ENCODE data around the gene PRKCE. TPM values are rescaled to one million over a fixed set of nuclear protein-coding genes. Genes with fewer than 3 reads are reported as not detected.
"Not testable (repeated sequence)": the region's sequence is repeated elsewhere in the genome, so short reads cannot be mapped to it uniquely, and the experiment has no call there.

Gene PRKCE
- total and polyA plus RNA-seq, 2 donors: 3.2 to 3.3 TPM

DNA sequence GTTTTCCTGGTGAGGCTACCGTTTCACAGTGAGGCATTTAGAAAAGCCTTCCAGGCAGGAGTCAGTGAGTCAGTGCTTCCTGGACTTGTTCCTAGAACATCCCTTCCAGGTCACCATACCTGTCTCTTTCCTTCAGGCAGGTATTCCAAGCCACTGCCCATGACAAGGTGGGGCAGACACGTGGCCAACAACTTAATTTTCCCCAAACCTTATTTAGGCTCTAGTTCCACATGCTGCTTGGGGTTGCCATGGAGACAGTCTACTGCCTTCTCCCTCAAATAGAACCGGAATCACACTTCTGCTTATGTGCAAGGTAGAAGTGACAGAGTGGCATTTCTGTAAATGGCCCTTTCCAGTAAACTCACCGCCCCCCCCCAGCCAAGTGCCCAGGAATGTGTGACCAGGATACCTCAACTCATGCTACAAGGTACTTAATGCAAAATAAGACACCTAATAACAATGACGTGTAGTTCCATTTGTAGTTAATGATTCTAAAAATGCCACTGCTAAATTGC is 258.3 kb downstream of the PRKCE start:
- Histone ChIP-seq H3K36me3 (ENCODE audit: control insufficient read depth in 2 of 2, insufficient read depth in 2 of 2, low read length in 1 of 2) (no peaks in the 10 kb centered on the region), H3K9me3 (ENCODE audit: control insufficient read depth in 2 of 2, insufficient read depth in 1 of 2, low read length in 1 of 2) (no peaks in the 10 kb centered on the region), H3K4me3 (ENCODE audit: low read length in 2 of 2) (no peak overlapping the region), H3K27ac (ENCODE audit: low read depth in 1 of 2, low read length in 1 of 2) (peak overlapping the region in 1 of 2 donors; percentile 21), H3K27me3 (ENCODE audit: control insufficient read depth in 2 of 2, insufficient read depth in 1 of 2, low read length in 1 of 2) (no peaks in the 10 kb centered on the region), H3K4me1 (ENCODE audit: control insufficient read depth in 2 of 2, insufficient read depth in 2 of 2, low read length in 2 of 2) (peaks cover 5 to 27% of the 10 kb centered on the region in 2 donors)
- WGBS: 37% methylated on average over 5 of the region's 5 CpGs
- peak in 1 of 9 donors; percentile 39 for DNase-seq (ENCODE audit: low read depth in 6 of 9, low spot score in 9 of 9)

DNA sequence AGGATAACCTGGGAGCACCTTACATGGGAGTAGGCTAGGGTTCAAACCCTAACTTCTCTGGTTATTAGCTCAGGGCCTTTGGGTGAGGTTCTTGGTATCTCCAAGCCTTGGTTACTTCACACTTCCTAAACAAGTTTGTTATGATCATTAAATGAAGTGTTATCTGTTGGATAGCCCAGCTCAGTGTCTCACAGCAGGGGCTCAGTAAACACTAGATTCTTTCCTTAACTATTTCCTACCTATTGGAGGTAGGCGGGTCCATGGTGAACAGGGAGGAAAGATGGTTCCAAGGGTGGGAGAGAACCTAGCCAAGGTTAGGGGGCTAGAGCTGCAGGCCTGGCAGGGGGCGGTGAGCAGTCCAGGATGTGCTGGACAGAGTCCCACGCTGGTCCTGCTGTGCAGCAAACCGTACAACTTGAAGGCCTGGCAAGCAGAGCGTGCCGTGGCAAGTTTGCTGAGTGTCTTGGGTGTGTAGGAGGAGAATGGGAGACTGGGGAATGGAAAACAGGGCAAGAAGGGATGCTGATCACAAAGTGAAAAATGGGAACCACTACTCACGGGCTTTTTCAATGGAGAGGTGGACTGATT is 259.1 kb downstream of the PRKCE start:
- 89% methylated on average over 7 of the region's 7 CpGs for WGBS
- Histone ChIP-seq H3K27me3 (ENCODE audit: control insufficient read depth in 2 of 2, insufficient read depth in 1 of 2, low read length in 1 of 2) (no peaks in the 10 kb centered on the region), H3K9me3 (ENCODE audit: control insufficient read depth in 2 of 2, insufficient read depth in 1 of 2, low read length in 1 of 2) (no peaks in the 10 kb centered on the region), H3K4me3 (ENCODE audit: low read length in 2 of 2) (no peak overlapping the region), H3K36me3 (ENCODE audit: control insufficient read depth in 2 of 2, insufficient read depth in 2 of 2, low read length in 1 of 2) (no peaks in the 10 kb centered on the region), H3K4me1 (ENCODE audit: control insufficient read depth in 2 of 2, insufficient read depth in 2 of 2, low read length in 2 of 2) (peaks cover 5 to 21% of the 10 kb centered on the region in 2 donors), H3K27ac (ENCODE audit: low read depth in 1 of 2, low read length in 1 of 2) (no peak overlapping the region)
- no peak for DNase-seq (ENCODE audit: low read depth in 6 of 9, low spot score in 9 of 9)

DNA sequence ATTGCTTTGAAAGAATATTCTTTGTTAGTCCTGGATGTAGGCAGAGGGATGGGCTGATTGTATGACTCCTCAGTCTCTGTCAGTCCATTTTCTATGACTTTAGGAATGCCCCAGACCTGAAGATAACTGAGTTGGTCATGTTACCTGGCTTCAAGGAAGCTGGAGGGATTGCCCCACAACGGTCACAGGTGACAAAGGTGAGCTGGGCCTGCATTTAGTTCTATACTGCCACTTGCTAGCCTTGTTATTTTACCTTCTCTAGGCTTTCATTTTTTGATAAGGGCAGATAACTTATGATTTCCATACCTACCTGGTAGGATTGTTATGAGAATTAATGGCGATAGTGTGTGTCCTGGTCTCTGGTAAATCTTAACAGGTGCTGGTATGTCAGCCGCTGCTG is 260.1 kb downstream of the PRKCE start:
- WGBS: 98% methylated on average over 3 of the region's 3 CpGs
- Histone ChIP-seq H3K27me3 (ENCODE audit: control insufficient read depth in 2 of 2, insufficient read depth in 1 of 2, low read length in 1 of 2) (no peaks in the 10 kb centered on the region), H3K36me3 (ENCODE audit: control insufficient read depth in 2 of 2, insufficient read depth in 2 of 2, low read length in 1 of 2) (no peaks in the 10 kb centered on the region), H3K4me1 (ENCODE audit: control insufficient read depth in 2 of 2, insufficient read depth in 2 of 2, low read length in 2 of 2) (peaks cover 0 to 11% of the 10 kb centered on the region in 2 donors), H3K9me3 (ENCODE audit: control insufficient read depth in 2 of 2, insufficient read depth in 1 of 2, low read length in 1 of 2) (no peaks in the 10 kb centered on the region), H3K27ac (ENCODE audit: low read depth in 1 of 2, low read length in 1 of 2) (no peak overlapping the region), H3K4me3 (ENCODE audit: low read length in 2 of 2) (no peak overlapping the region)
- no peak for DNase-seq (ENCODE audit: low read depth in 6 of 9, low spot score in 9 of 9)

DNA sequence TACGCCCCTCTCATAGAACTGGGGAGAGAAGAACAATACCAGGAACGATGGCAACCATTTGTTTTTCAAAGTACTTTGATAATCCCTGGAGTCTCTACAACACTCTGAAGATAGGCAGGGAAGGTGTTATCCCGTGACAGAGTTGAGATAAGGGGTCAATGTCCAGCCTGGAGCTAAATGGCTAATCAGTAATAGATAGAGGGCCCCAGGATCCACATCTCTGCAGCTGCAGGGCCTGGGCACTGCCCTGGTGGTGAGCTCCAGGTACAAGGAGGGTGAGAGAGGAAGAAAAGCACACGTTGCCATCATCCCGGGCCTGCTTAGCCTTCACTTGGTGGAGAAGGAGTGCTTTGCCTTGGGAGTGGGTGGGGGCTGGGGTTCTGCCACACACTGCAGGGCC is 260.6 kb downstream of the PRKCE start:
- Histone ChIP-seq H3K27ac (ENCODE audit: low read depth in 1 of 2, low read length in 1 of 2) (no peak overlapping the region), H3K4me1 (ENCODE audit: control insufficient read depth in 2 of 2, insufficient read depth in 2 of 2, low read length in 2 of 2) (peaks cover 0 to 6% of the 10 kb centered on the region in 2 donors), H3K36me3 (ENCODE audit: control insufficient read depth in 2 of 2, insufficient read depth in 2 of 2, low read length in 1 of 2) (no peaks in the 10 kb centered on the region), H3K4me3 (ENCODE audit: low read length in 2 of 2) (no peak overlapping the region), H3K27me3 (ENCODE audit: control insufficient read depth in 2 of 2, insufficient read depth in 1 of 2, low read length in 1 of 2) (no peaks in the 10 kb centered on the region), H3K9me3 (ENCODE audit: control insufficient read depth in 2 of 2, insufficient read depth in 1 of 2, low read length in 1 of 2) (no peaks in the 10 kb centered on the region)
- DNase-seq (ENCODE audit: low read depth in 6 of 9, low spot score in 9 of 9): no peak
- 97% methylated on average over 5 of the region's 5 CpGs for WGBS

DNA sequence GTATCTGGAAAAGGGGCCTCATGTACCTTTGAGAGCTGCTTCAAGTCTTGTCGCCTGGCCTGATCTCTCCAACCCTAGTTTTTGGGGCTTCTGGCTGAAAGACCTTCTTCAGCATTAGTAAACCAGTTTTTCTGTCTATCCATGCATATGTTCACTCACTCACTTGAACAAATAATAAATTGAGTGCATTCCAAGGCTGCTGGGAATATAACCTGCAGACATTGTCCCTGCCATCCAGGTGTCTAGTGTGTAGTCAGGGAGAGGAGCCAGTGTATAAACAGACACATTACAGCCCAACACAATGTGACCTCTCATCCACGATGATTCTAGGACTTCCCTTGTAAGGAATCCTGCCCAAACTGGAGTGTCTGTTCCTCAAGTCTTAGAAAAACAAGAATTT is 262.1 kb downstream of the PRKCE start:
- no peak overlapping the region for H3K27ac ChIP-seq (ENCODE audit: low read depth in 1 of 2, low read length in 1 of 2)

DNA sequence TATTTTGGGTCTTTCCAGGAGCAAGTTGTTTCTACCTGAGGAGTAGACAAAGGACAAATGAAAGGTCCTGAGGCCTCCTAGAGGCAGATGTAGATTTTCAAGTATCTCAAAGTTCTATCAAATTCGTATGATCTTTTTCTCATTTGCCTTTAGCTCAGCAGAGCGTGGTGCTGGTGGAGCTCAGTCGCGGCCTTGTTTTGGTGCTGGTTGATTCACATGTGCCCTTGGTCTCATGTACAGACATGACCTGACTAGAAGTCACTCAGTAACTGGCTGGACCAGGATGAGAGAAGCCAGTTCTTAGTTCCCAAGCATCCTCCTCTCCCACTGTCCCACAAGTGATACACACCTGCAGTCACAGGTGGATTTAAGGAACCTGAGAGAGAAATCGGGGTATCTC is 264.0 kb downstream of the PRKCE start:
- no peak overlapping the region for H3K27ac ChIP-seq (ENCODE audit: low read depth in 1 of 2, low read length in 1 of 2)
- no peak for DNase-seq (ENCODE audit: low read depth in 6 of 9, low spot score in 9 of 9)
- H3K4me1 ChIP-seq (ENCODE audit: control insufficient read depth in 2 of 2, insufficient read depth in 2 of 2, low read length in 2 of 2): peaks cover 11 to 17% of the 10 kb centered on the region in 2 donors
- no peaks in the 10 kb centered on the region for H3K36me3 ChIP-seq (ENCODE audit: control insufficient read depth in 2 of 2, insufficient read depth in 2 of 2, low read length in 1 of 2)
- H3K4me3 ChIP-seq (ENCODE audit: low read length in 2 of 2): no peak overlapping the region
- H3K9me3 ChIP-seq (ENCODE audit: control insufficient read depth in 2 of 2, insufficient read depth in 1 of 2, low read length in 1 of 2): no peaks in the 10 kb centered on the region
- WGBS: 95% methylated on average over 5 of the region's 5 CpGs
- H3K27me3 ChIP-seq (ENCODE audit: control insufficient read depth in 2 of 2, insufficient read depth in 1 of 2, low read length in 1 of 2): no peaks in the 10 kb centered on the region

More for the DNA sequence above, 262.1 kb downstream of the PRKCE start:
- Histone ChIP-seq H3K36me3 (ENCODE audit: control insufficient read depth in 2 of 2, insufficient read depth in 2 of 2, low read length in 1 of 2) (no peaks in the 10 kb centered on the region), H3K9me3 (ENCODE audit: control insufficient read depth in 2 of 2, insufficient read depth in 1 of 2, low read length in 1 of 2) (no peaks in the 10 kb centered on the region), H3K27me3 (ENCODE audit: control insufficient read depth in 2 of 2, insufficient read depth in 1 of 2, low read length in 1 of 2) (no peaks in the 10 kb centered on the region), H3K4me3 (ENCODE audit: low read length in 2 of 2) (no peak overlapping the region), H3K4me1 (ENCODE audit: control insufficient read depth in 2 of 2, insufficient read depth in 2 of 2, low read length in 2 of 2) (peaks cover 0 to 6% of the 10 kb centered on the region in 2 donors)
- 96% methylated on average over 2 of the region's 2 CpGs for WGBS
- no peak for DNase-seq (ENCODE audit: low read depth in 6 of 9, low spot score in 9 of 9)

DNA sequence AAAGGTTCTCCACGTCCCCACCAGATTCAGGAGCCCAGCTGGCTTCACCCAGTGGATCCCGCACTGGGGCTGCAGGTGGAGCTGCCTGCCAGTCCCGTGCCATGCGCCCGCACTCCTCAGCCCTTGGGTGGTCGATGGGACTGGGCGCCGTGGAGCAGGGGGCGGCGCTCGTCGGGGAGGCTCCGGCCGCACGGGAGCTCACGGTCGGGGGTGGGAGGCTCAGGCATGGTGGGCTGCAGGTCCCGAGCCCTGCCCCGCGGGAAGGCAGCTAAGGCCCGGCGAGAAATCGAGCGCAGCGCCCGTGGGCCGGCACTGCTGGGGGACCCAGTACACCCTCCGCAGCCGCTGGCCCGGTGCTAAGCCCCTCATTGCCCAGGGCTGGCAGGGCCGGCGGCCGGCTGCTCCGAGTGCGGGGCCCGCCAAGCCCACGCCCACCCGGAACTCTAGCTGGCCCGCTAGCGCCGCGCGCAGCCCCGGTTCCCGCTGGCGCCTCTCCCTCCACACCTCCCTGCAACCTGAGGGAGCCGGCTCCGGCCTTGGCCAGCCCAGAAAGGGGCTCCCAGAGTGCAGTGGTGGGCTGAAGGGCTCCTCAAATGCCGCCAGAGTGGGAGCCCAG is 266.2 kb downstream of the PRKCE start:
- 98% methylated on average over 49 of the region's 49 CpGs for WGBS
- H3K9me3 ChIP-seq (ENCODE audit: control insufficient read depth in 2 of 2, insufficient read depth in 1 of 2, low read length in 1 of 2); DNase-seq (ENCODE audit: low read depth in 6 of 9, low spot score in 9 of 9); H3K27me3 ChIP-seq (ENCODE audit: control insufficient read depth in 2 of 2, insufficient read depth in 1 of 2, low read length in 1 of 2); H3K4me3 ChIP-seq (ENCODE audit: low read length in 2 of 2); H3K27ac ChIP-seq (ENCODE audit: low read depth in 1 of 2, low read length in 1 of 2); H3K36me3 ChIP-seq (ENCODE audit: control insufficient read depth in 2 of 2, insufficient read depth in 2 of 2, low read length in 1 of 2): not testable (repeated sequence)
- H3K4me1 ChIP-seq (ENCODE audit: control insufficient read depth in 2 of 2, insufficient read depth in 2 of 2, low read length in 2 of 2): peaks cover 11 to 21% of the 10 kb centered on the region in 2 donors

DNA sequence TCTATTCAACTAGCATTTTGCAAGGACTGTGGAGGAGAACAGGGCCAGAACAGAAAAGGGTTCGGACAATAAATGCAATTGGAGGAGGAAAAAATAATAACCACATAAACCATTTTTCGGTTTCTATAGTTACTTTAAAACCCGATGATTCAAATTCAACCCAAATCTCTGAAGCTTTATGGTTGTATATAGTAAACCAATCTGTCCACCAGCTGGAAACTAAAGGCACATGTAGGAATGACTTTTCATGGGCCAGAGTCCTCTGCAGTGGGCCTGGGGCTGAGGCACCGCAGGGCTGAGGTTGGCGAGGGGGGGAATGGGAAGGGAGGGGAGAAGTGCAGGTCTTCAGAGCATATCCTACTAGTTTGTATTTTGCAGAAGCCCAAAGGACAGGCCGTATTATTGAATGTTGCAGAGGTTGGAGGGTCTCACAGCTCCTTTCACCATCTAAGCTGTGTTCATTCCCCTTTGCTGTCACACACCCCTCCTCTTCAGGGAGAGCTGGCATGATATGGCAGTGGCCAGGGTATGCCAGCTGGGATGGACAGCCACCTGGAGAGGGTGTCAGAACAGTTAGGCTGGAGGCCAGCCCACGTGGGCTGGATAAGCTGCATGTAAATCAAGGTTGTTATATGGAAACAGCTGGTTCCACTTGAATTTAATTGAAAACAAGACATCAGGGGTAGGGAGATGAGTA is 267.1 kb downstream of the PRKCE start:
- no peak overlapping the region for H3K4me3 ChIP-seq (ENCODE audit: low read length in 2 of 2)
- H3K27me3 ChIP-seq (ENCODE audit: control insufficient read depth in 2 of 2, insufficient read depth in 1 of 2, low read length in 1 of 2): no peaks in the 10 kb centered on the region
- no peak overlapping the region for H3K27ac ChIP-seq (ENCODE audit: low read depth in 1 of 2, low read length in 1 of 2)
- peaks cover 11 to 21% of the 10 kb centered on the region in 2 donors for H3K4me1 ChIP-seq (ENCODE audit: control insufficient read depth in 2 of 2, insufficient read depth in 2 of 2, low read length in 2 of 2)
- DNase-seq (ENCODE audit: low read depth in 6 of 9, low spot score in 9 of 9): no peak
- H3K9me3 ChIP-seq (ENCODE audit: control insufficient read depth in 2 of 2, insufficient read depth in 1 of 2, low read length in 1 of 2): no peaks in the 10 kb centered on the region
- WGBS: 74% methylated on average over 7 of the region's 7 CpGs
- no peaks in the 10 kb centered on the region for H3K36me3 ChIP-seq (ENCODE audit: control insufficient read depth in 2 of 2, insufficient read depth in 2 of 2, low read length in 1 of 2)

DNA sequence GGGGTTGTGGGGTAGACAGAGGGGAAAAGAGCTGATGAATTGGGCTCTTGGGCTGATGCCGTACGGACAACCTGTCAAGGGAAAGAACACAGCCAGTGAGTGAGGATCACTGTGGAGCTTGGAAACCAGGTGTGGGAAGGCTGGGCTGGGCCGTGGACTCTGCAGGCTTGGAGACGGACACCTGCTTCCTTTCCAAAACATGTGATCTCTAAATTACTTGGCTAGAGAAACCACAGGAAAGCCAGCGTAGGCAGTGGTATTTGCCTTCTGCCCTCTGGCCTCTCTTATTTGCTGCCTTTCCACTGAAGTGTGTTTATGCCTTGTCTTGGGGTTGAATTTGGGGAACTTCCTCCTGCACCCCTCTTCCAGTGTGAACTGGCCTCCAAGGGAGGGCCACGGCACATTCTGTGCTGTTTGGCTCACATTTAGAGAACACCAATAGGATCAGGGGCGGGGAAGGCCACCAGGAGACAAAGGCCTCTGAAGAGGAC is 267.7 kb downstream of the PRKCE start:
- Histone ChIP-seq H3K4me3 (ENCODE audit: low read length in 2 of 2) (no peak overlapping the region), H3K9me3 (ENCODE audit: control insufficient read depth in 2 of 2, insufficient read depth in 1 of 2, low read length in 1 of 2) (no peaks in the 10 kb centered on the region), H3K27me3 (ENCODE audit: control insufficient read depth in 2 of 2, insufficient read depth in 1 of 2, low read length in 1 of 2) (no peaks in the 10 kb centered on the region), H3K4me1 (ENCODE audit: control insufficient read depth in 2 of 2, insufficient read depth in 2 of 2, low read length in 2 of 2) (peaks cover 11 to 21% of the 10 kb centered on the region in 2 donors), H3K27ac (ENCODE audit: low read depth in 1 of 2, low read length in 1 of 2) (no peak overlapping the region), H3K36me3 (ENCODE audit: control insufficient read depth in 2 of 2, insufficient read depth in 2 of 2, low read length in 1 of 2) (no peaks in the 10 kb centered on the region)
- WGBS: 23% methylated on average over 7 of the region's 7 CpGs
- peak in 1 of 9 donors; percentile 27 for DNase-seq (ENCODE audit: low read depth in 6 of 9, low spot score in 9 of 9)
